PC-9 (cell line): ENCODE results near the gene SEC16A.

Source experiments
- CTCF ChIP-seq: fragments of 200-600 bp; sonication (generic); conservative IDR thresholded peaks from 2 replicates; pipeline ENCODE4 v1.6.1; 2017; ENCODE audit warnings: mixed run types, antibody characterized with exemption, mild to moderate bottlenecking, moderate library complexity
- EZH2 ChIP-seq: fragments of 200-600 bp; sonication (generic); IDR thresholded peaks from 2 replicates; pipeline ENCODE4 v1.8.0; 2017; ENCODE audit warnings: antibody characterized with exemption, low read depth

GRCh38 chr9:136441681-136442245, 41.1 kb downstream of the SEC16A start:
- TF ChIP-seq CTCF (no peak), EZH2 (no peak)
